ENCODE measurements around the gene CEP295NL.
"Not testable (repeated sequence)": the region's sequence is repeated elsewhere in the genome, so short reads cannot be mapped to it uniquely, and the experiment has no call there.

CEP295NL gene, protein sequence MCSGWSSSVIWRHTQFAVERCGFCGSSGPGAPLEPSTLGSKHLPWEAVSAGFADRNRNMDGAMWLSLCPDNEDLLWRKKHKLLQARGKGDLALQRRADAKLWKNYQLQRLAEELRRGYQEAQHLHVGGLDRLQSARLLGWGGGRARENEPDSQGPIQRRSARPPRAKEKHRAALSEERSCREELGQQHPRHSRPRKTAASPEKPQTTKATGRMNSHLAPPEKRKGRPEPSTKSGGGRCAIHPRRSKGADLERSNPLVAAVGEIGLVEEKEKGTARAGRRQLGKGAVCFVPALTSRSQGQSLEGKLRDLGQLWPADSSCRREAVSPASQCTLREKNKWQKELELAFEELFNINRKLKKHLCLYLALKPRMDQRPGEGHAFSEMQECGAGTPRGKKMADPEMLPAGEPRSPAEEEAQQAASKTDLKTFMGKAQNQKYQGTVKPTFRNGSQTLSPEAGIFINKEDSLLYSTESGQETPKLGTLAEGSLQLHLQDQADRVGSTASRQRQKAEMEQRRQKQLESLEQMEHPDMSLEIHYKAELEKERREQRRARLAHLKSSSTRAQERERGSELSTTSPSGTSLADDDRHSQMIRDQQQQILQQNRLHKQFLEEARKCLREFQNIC

GRCh38 chr17:78903101-78903779, at the start of gene CEP295NL:
Gene CEP295NL, minus strand, starts transcription at chr17:78903201. Its CDS starts 1,373 bp downstream, at chr17:78901828.
- DNase-seq (ENCODE audit: low read depth in 2 of 2), result no peak

GRCh38 chr17:78952706-78953105, 49.7 kb upstream of the CEP295NL start:
- no peak for DNase-seq (ENCODE audit: low read depth in 2 of 2)

- no peak for DNase-seq (ENCODE audit: low read depth in 2 of 2)
Measured at GRCh38 chr17:78951967-78952551, 49.1 kb upstream of the CEP295NL start.

DNA sequence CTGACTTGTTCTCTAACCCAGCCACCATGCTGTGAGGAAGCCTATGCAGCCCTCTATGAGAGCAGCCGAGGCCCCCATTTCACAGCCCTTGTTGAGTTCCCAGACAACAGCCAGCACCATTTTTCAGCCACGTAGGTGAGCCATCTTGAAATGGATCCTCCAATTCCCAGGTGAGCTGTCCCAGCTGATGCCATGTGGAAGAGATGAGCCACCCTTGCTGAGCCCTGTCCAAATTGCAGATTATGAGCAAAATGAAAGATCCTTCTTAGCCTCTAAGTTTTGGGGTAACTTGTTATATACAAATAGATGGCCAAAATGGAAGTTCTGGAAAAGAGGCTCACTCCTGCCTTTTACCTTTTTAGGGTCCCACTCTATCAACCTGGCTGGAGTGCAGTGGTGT, 47.9 kb upstream of the CEP295NL start:
- DNase-seq (ENCODE audit: low read depth in 2 of 2), result no peak

- no peak for DNase-seq (ENCODE audit: low read depth in 2 of 2)
Measured at GRCh38 chr17:78947235-78948149, 44.5 kb upstream of the CEP295NL start.

- DNase-seq (ENCODE audit: low read depth in 2 of 2), result no peak
Measured at GRCh38 chr17:78946631-78947030, 43.6 kb upstream of the CEP295NL start.

- DNase-seq (ENCODE audit: low read depth in 2 of 2), result no peak
Measured at GRCh38 chr17:78946131-78946530, 43.1 kb upstream of the CEP295NL start.

DNA sequence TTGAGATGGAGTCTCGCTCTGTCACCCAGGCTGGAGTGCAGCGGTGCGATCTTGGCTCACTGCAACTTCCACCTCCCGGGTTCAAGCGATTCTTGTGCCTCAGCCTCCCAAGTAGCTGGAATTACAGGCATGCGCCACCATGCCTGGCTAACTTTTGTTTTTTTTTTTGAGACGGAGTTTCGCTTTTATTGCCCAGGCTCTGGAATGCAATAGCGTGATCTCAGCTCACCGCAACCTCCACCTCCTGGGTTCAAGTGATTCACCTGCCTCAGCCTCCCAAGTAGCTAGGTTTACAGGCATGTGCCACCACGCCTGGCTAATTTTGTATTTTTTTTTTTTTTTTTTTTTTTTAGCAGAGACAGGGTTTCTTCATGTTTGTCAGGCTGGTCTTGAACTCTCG, 42.5 kb upstream of the CEP295NL start:
- not testable (repeated sequence) for DNase-seq (ENCODE audit: low read depth in 2 of 2)

GRCh38 chr17:78944956-78945355, 42.0 kb upstream of the CEP295NL start:
- DNase-seq (ENCODE audit: low read depth in 2 of 2), result no peak

DNA sequence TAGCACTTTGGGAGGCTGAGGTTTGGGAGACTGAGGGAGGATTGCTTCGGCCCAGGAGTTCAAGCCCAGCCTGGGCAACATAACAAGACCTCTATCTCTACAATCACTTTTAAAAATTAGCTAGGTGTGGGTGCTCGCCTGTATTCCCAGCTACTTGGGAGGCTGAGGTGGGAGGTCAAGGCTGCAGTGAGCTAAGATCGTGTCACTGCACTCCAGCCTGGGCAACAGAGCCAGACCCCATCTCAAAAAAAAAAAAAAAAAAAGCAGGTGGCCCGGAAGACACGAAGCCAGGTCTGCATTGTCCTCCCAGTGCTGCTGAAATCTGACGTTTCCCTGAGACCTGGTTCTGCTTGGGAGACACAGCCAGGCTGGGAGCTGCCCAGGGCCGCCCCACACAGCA, 41.0 kb upstream of the CEP295NL start:
- DNase-seq (ENCODE audit: low read depth in 2 of 2), result no peak

GRCh38 chr17:78940708-78941107, 37.7 kb upstream of the CEP295NL start:
- no peak for DNase-seq (ENCODE audit: low read depth in 2 of 2)

DNA sequence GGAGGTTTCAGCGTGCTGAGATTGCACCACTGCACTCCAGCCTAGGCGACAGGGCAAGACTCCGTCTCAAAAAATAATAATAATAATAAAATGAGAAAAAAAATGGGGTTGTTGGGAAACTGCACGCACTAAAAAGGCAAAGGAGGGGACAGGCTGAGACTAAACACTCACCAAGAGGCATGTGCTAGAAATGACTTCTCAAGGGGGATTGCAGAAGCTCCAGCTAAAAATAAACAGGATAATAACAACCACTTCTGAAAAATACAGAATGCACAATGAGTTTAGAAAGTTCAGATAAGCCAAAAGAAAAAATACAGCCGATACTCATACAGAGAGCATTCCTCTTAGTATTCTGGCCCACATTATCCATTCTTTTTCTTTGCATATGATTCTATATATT, 37.3 kb upstream of the CEP295NL start:
- no peak for DNase-seq (ENCODE audit: low read depth in 2 of 2)

DNA sequence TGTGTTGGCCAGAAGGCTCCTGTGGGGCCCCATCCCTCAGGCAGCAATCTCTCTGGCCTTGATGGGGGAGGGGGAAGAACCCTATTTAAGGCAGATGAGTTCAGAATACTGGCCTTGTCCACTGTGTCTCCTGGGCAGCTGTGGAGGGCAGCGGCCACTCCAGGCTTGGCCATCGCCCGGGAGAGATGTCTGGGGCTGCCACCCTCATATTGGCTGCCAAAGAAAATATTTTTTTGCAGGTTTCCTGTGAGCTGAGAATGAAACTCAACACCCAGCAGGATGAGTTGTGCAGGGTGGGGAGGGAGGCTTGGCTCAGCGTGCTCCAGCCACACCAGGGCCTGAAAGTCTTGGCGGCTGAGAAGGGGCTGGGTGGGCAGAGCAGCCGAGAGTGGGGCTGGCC, 36.6 kb upstream of the CEP295NL start:
- DNase-seq (ENCODE audit: low read depth in 2 of 2), result no peak

DNA sequence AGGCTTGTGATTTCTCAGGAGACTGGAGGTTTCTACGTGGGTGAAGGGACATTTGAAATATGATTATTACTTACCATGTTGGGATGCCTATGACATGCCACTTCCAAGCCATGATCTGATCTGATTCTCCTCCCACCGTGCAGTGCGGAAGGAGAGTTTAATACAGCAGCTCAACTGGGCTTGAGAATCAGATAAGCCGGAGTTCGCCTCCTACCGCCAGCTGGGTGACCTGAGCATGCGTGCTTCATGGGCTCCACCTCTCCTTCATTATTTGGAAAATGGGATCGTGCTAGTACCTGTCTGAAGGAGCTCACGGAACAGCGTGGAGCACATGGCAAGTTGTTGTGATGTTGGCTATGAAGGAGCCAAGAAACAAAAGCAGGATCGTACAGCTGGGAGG, 34.6 kb upstream of the CEP295NL start:
- no peak for DNase-seq (ENCODE audit: low read depth in 2 of 2)

GRCh38 chr17:78935419-78936323, 32.7 kb upstream of the CEP295NL start:
- no peak for DNase-seq (ENCODE audit: low read depth in 2 of 2)

DNA sequence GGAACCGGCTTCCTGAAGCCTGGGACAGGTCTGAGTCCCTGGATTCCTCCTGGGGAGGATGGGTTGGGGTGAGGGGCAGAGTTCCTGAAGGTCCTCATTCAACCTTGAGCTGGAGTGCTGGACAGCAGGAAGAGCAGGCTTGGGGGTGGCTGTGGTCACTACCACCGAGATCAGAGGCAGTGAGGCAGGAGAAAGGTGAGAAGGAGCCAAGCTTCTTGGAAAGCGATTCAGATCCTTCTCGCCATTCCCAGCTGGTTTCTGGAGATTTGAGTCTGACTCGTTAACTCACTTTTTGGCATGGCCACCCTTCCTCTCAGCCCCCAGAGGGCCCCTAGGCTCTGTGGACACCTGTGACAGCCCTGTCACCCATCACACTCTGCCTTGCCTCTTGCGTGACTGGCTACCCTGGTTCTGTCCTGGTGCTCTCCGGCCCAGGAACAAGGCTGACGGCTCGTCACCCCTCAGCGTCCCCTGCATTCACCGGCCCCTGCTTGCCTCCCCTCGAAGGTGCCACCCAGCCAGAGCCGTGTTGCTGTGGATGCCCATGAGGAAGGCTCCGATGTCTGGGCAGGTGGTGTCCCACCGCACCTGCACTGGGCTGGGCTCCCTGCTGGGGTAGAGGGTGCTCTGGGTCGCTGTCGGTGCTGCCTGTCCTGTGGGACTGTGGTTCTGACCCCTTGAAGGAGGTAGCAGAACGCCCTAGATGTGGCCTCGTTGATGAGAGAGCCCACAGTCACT, 31.8 kb upstream of the CEP295NL start:
- DNase-seq (ENCODE audit: low read depth in 2 of 2), result no peak

DNA sequence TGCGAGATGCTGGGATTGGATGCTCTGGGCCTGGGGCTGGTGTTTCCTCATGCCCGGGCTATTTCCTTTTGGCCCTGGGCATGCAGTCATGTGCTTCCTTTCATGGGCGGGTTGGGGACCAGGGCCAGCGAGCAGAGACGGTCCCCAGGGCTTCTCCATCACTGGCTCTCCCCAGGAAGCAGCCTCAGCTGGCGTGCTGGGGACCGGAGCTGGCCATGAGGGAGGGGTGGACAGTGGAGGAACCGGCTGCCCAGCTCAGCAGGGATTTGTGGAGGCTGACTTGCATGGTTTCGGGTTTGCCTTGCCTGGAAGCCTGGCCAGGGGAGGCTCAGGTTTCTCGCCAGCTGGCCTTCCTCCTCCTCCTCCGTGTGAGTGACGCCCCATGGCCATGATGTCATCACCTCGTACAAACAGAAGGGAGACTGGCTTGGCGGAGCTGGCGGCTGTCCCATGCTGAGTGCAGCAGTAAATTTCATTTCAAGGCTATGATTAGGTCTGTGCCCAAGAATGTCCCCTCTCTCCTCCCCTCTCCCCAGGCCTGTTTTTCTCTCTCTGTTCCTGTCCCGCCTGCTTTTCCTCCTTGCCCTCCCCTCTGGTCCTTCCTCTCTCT, 31.1 kb upstream of the CEP295NL start:
- DNase-seq (ENCODE audit: low read depth in 2 of 2), result no peak

DNA sequence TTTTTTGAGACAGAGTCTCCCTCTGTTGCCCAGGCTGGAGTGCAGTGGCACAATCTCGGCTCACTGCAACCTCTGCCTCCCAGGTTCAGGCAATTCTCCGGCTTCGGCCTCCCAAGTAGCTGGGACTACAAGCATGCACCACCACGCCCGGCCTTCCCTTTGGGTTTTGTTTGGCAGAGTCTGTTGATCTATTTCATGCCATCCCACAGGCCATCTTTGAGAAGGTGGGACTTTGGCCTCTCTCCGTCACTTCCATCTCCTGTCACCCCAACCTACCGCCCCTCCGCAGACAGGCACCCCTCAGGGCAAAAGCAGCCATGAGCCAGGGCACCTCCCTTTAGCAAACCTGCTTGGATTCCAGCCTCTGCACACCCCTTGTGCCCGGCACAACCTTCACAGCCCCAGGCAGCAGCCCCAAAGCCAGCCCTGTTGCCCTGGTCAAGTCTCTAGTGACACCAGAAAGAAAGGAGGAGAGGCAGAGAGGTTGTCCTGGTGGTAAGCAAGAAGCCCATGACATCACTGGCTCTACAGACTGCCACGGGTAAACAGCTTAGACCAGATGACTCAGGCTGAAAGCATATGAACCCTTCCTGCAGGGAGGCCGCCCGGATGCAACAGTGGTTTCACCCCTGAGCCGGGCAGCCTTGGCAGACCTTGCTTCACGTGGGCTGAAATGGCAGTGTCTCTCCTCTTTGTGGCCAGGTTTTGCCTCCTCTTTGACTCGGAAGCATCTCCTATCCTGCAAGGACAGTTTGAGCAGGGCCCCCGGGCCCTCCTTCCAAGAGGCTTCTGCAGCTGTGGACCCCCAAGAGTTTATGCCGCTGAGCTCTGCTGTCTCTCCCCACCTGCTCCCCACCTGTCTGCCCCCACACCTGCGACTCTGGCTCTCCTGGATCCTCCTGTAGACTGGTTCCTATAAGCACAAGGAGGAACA, 30.3 kb upstream of the CEP295NL start:
- DNase-seq (ENCODE audit: low read depth in 2 of 2), result peak in 1 of 2 donors; percentile 11

Data from stimulated activated CD4-positive, alpha-beta T cell treated with anti-CD3 and anti-CD28 coated beads, Interleukin-1b, Interleukin-23, amount 100 ng/mL, for 1 hour (primary cell).